Keratinocyte (primary cell): ENCODE data around the gene CD1D. TPM values are rescaled to one million over a fixed set of nuclear protein-coding genes. Genes with fewer than 3 reads are reported as not detected.

Source experiments
- DNase-seq: peaks from one replicate; pipeline ENCODE4 v3.0.0-alpha.2; 2011; ENCODE audit warnings: low read depth, missing footprints, low spot score
- FAIRE-seq: peaks from 2 replicates; lab custom pipeline; 2011; peaks lifted over from hg19 to GRCh38; lab: Jason Lieb, UNC
- H2AFZ ChIP-seq: 2 replicates; pipeline ENCODE4 v1.6.0; 2012; ENCODE audit warnings: low read length, control low read depth, inconsistent platforms; ENCODE audit not compliant: control insufficient read depth
- H3K27ac ChIP-seq: 2 replicates; pipeline ENCODE4 v1.5.1; 2011; ENCODE audit warnings: low read length; ENCODE audit not compliant: control insufficient read depth, insufficient read depth
- H3K27me3 ChIP-seq: 3 replicates; pipeline ENCODE4 v1.6.0; 2011; ENCODE audit warnings: low read length; ENCODE audit not compliant: control insufficient read depth, insufficient read depth; ENCODE audit errors: extremely low read depth
- H3K36me3 ChIP-seq, 2 experiments: 2 replicates in 1 of 2; 3 replicates in 1 of 2; pipeline ENCODE4 v1.5.1; 2011; ENCODE audit warnings: low read length in 2 of 2, mild to moderate bottlenecking in 1 of 2; ENCODE audit not compliant: control insufficient read depth in 2 of 2, insufficient read depth in 2 of 2; ENCODE audit errors: extremely low read depth in 1 of 2
- H3K4me1 ChIP-seq: 3 replicates; pipeline ENCODE4 v1.5.1; 2011; ENCODE audit warnings: low read length; ENCODE audit not compliant: control insufficient read depth, insufficient read depth; ENCODE audit errors: extremely low read depth
- H3K4me2 ChIP-seq: 3 replicates; pipeline ENCODE4 v1.6.0; 2011; ENCODE audit warnings: low read depth, low read length; ENCODE audit not compliant: control insufficient read depth, insufficient read depth; ENCODE audit errors: extremely low read depth
- H3K4me3 ChIP-seq, 3 experiments: fragments of 200-600 bp in 1 of 3; sonication (generic) in 1 of 3; 2 replicates in 2 of 3; 3 replicates in 1 of 3; pipeline ENCODE4 v1.5.1; 2011 to 2016; ENCODE audit warnings: low read length in 3 of 3, mild to moderate bottlenecking in 3 of 3, control low read depth in 2 of 3, inconsistent platforms in 1 of 3, low read depth in 1 of 3, mixed read lengths in 1 of 3, mixed run types in 1 of 3, moderate library complexity in 1 of 3; ENCODE audit not compliant: control insufficient read depth in 2 of 3, insufficient read depth in 2 of 3; ENCODE audit errors: extremely low read depth in 1 of 3
- H3K79me2 ChIP-seq: 2 replicates; pipeline ENCODE4 v1.6.0; 2012; ENCODE audit warnings: low read length; ENCODE audit not compliant: control insufficient read depth, insufficient read depth
- H3K9ac ChIP-seq: 3 replicates; pipeline ENCODE4 v1.6.0; 2011; ENCODE audit warnings: low read length; ENCODE audit not compliant: control insufficient read depth, insufficient read depth; ENCODE audit errors: extremely low read depth
- H3K9me1 ChIP-seq: 3 replicates; pipeline ENCODE4 v1.6.0; 2011; ENCODE audit warnings: low read length; ENCODE audit not compliant: control insufficient read depth, insufficient read depth; ENCODE audit errors: extremely low read depth
- H3K9me3 ChIP-seq: 2 replicates; pipeline ENCODE4 v1.5.1; 2012; ENCODE audit warnings: low read depth, low read length; ENCODE audit not compliant: control insufficient read depth
- H4K20me1 ChIP-seq: 3 replicates; pipeline ENCODE4 v1.6.0; 2011; ENCODE audit warnings: low read length; ENCODE audit not compliant: control insufficient read depth, insufficient read depth; ENCODE audit errors: extremely low read depth
- CTCF ChIP-seq, 3 experiments: IDR thresholded peaks in 1 of 3; conservative IDR thresholded peaks in 1 of 3; optimal IDR thresholded peaks in 1 of 3; 2 replicates in 2 of 3; 3 replicates in 1 of 3; pipeline versions ENCODE3 to v1.5.1; 2011; ENCODE audit warnings: low read length in 3 of 3, mild to moderate bottlenecking in 3 of 3, moderate library complexity in 2 of 3, control low read depth in 1 of 3, inconsistent platforms in 1 of 3; ENCODE audit not compliant: insufficient read depth in 2 of 3; ENCODE audit errors: extremely low read depth in 1 of 3
- EZH2 ChIP-seq: IDR thresholded peaks from one replicate; pipeline ENCODE4 v1.6.1; 2012; ENCODE audit warnings: inconsistent platforms, mild to moderate bottlenecking, low read length, moderate library complexity
- dilution Hi-C: fragments of 300-500 bp; cut with MboI; formaldehyde crosslinking; loops from one replicate; pipeline ENCODE4 v1.7.0; 2020; ENCODE audit warnings: low sequenced_read_pairs; ENCODE audit not compliant: extremely low pct_ligation_motif_present
- polyA plus RNA-seq, 5 experiments: library from polyadenylated mRNA; depleted of rRNA in 3 of 5; stranded (reverse) in 3 of 5; stranded (forward) in 1 of 5; unstranded in 1 of 5; fragments of >200 nt; gene quantifications; 1 replicate in 1 of 5; 2 replicates in 3 of 5; 3 replicates in 1 of 5; pipeline versions ENCODE4 v1.2.1 to v1.2.3, GENCODE V29; 2011 to 2012; ENCODE audit warnings: missing spikeins in 2 of 5, low read depth in 1 of 5, low replicate concordance in 1 of 5

The CD1D gene
- polyA plus RNA-seq, 1 donor (not counting 4 experiments of a cell fraction or from before 2014, with no cell fraction given), result 2.8 TPM

GRCh38 chr1:158140764-158141192 is 39.9 kb upstream of the CD1D start:
- H3K36me3 ChIP-seq, result no peaks in the 10 kb centered on the region
- no peak overlapping the region for H3K27ac ChIP-seq
- H3K9me3 ChIP-seq, result no peaks in the 10 kb centered on the region
- H3K4me1 ChIP-seq, result peaks cover 13% of the 10 kb centered on the region
- H3K9me1 ChIP-seq, result no peaks in the 10 kb centered on the region
- no peaks in the 10 kb centered on the region for H3K27me3 ChIP-seq
- H3K4me2 ChIP-seq, result no peak overlapping the region
- peak overlapping the region; percentile 66 for H2AFZ ChIP-seq
- H3K4me3 ChIP-seq, result no peak overlapping the region
- TF ChIP-seq EZH2, result no peak
- TF ChIP-seq CTCF (optimal IDR thresholded peaks at IDR 0.05 in 1 of 3, IDR thresholded peaks at IDR 0.05 in 1 of 3, conservative IDR thresholded peaks at IDR 0.05 in 1 of 3; ENCODE audit: extremely low read depth in 1 of 3, insufficient read depth in 2 of 3, low read length in 3 of 3), result no peak
- DNase-seq (no peak), FAIRE-seq (no peak)
- H3K79me2 ChIP-seq, result no peaks in the 10 kb centered on the region
- no peak overlapping the region for H3K9ac ChIP-seq
- dilution Hi-C loops, result no loop called here
- no peaks in the 10 kb centered on the region for H4K20me1 ChIP-seq

GRCh38 chr1:158145173-158145719 is 35.4 kb upstream of the CD1D start:
- Histone ChIP-seq H3K4me3 (no peak overlapping the region), H3K27me3 (no peaks in the 10 kb centered on the region), H3K4me1 (peaks cover 42% of the 10 kb centered on the region), H2AFZ (no peak overlapping the region), H3K9me1 (no peaks in the 10 kb centered on the region), H3K9ac (no peak overlapping the region), H3K27ac (peak overlapping the region; percentile 92), H3K36me3 (no peaks in the 10 kb centered on the region), H3K4me2 (peak overlapping the region; percentile 90), H3K79me2 (no peaks in the 10 kb centered on the region), H4K20me1 (no peaks in the 10 kb centered on the region), H3K9me3 (no peaks in the 10 kb centered on the region)
- DNase-seq, result no peak
- TF ChIP-seq CTCF (optimal IDR thresholded peaks at IDR 0.05 in 1 of 3, IDR thresholded peaks at IDR 0.05 in 1 of 3, conservative IDR thresholded peaks at IDR 0.05 in 1 of 3; ENCODE audit: extremely low read depth in 1 of 3, insufficient read depth in 2 of 3, low read length in 3 of 3) (no peak), EZH2 (no peak)
- dilution Hi-C loops, result no loop called here
- FAIRE-seq, result no peak
